ENCODE measurements around the gene C4orf50.

- TF ChIP-seq POLR2AphosphoS5 (IDR thresholded peaks at IDR 0.05) (no peak), POLR2A (IDR thresholded peaks at IDR 0.05) (no peak), EP300 (IDR thresholded peaks at IDR 0.05; ENCODE audit: low read depth) (no peak)
- TF ChIP-seq, protein P1, sequence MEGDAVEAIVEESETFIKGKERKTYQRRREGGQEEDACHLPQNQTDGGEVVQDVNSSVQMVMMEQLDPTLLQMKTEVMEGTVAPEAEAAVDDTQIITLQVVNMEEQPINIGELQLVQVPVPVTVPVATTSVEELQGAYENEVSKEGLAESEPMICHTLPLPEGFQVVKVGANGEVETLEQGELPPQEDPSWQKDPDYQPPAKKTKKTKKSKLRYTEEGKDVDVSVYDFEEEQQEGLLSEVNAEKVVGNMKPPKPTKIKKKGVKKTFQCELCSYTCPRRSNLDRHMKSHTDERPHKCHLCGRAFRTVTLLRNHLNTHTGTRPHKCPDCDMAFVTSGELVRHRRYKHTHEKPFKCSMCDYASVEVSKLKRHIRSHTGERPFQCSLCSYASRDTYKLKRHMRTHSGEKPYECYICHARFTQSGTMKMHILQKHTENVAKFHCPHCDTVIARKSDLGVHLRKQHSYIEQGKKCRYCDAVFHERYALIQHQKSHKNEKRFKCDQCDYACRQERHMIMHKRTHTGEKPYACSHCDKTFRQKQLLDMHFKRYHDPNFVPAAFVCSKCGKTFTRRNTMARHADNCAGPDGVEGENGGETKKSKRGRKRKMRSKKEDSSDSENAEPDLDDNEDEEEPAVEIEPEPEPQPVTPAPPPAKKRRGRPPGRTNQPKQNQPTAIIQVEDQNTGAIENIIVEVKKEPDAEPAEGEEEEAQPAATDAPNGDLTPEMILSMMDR (IDR thresholded peaks at IDR 0.05), result no peak
Observed at GRCh38 chr4:5852523-5853202, 165.6 kb downstream of the C4orf50 start.
